Chondrocyte (in vitro differentiated cells): Measurements from ENCODE around the gene ZMYND15. TPM values are rescaled to one million over a fixed set of nuclear protein-coding genes. Genes with fewer than 3 reads are reported as not detected.
"Not testable (repeated sequence)": the region's sequence is repeated elsewhere in the genome, so short reads cannot be mapped to it uniquely, and the experiment has no call there.

Experiments used
- DNase-seq: peaks from one replicate; pipeline ENCODE4 v3.0.0; 2021; ENCODE audit warnings: mixed read lengths, low spot score
- H3K27ac Mint-ChIP-seq: one replicate; pipeline ENCODE4 v1.8.0; 2021; ENCODE audit warnings: mild to moderate bottlenecking, moderate library complexity, mixed read lengths; ENCODE audit not compliant: unreplicated experiment
- H3K27me3 Mint-ChIP-seq: 2 replicates; pipeline ENCODE4 v1.8.0; 2021; ENCODE audit warnings: low read depth, mixed read lengths
- H3K36me3 Mint-ChIP-seq: 2 replicates; pipeline ENCODE4 v1.8.0; 2021; ENCODE audit warnings: low read depth, mixed read lengths
- H3K4me1 Mint-ChIP-seq: 2 replicates; pipeline ENCODE4 v1.8.0; 2021; ENCODE audit warnings: low read depth, mild to moderate bottlenecking, mixed read lengths
- H3K4me3 Mint-ChIP-seq: one replicate; pipeline ENCODE4 v1.8.0; 2021; ENCODE audit warnings: mild to moderate bottlenecking, moderate library complexity, mixed read lengths; ENCODE audit not compliant: unreplicated experiment
- H3K9me3 Mint-ChIP-seq: 2 replicates; pipeline ENCODE4 v1.8.0; 2021; ENCODE audit warnings: low read depth, mixed read lengths
- total RNA-seq: library from RNA; stranded (reverse); gene quantifications from 3 replicates; pipeline ENCODE4 v1.2.1, GENCODE V29; 2021
- TF ChIP-seq, protein P1 (sequence below): fragments of 200-600 bp; sonication (generic); IDR thresholded peaks from 2 replicates; pipeline ENCODE4 v1.5.0; 2021; ENCODE audit warnings: antibody characterized with exemption, mild to moderate bottlenecking, moderate library complexity

Gene ZMYND15
- total RNA-seq, 1 donor from 2014 or later: 0.45 TPM

DNA sequence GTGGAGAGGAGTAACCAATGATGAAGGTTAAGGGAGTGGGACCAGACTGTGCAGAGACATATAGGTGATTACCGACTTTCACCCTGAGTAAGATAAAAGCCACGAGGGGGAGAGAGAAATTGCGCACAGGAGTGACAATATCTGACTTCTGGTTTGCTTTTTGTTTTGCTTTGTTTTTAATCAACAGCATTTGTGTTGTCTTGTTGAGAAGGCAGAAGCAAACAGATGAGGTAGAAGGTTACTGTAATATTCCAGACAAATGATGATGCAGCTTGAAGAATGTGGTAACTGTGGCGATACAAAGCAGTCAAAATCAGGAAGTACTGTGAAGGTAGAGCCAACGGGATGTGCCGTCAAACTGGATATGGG, 43.2 kb upstream of the ZMYND15 start:
- TF ChIP-seq, protein P1, sequence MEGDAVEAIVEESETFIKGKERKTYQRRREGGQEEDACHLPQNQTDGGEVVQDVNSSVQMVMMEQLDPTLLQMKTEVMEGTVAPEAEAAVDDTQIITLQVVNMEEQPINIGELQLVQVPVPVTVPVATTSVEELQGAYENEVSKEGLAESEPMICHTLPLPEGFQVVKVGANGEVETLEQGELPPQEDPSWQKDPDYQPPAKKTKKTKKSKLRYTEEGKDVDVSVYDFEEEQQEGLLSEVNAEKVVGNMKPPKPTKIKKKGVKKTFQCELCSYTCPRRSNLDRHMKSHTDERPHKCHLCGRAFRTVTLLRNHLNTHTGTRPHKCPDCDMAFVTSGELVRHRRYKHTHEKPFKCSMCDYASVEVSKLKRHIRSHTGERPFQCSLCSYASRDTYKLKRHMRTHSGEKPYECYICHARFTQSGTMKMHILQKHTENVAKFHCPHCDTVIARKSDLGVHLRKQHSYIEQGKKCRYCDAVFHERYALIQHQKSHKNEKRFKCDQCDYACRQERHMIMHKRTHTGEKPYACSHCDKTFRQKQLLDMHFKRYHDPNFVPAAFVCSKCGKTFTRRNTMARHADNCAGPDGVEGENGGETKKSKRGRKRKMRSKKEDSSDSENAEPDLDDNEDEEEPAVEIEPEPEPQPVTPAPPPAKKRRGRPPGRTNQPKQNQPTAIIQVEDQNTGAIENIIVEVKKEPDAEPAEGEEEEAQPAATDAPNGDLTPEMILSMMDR: no peak
- Mint-ChIP-seq H3K4me1 (peaks cover 8% of the 10 kb centered on the region), H3K4me3 (no peak overlapping the region), H3K9me3 (no peaks in the 10 kb centered on the region), H3K36me3 (peaks cover 7% of the 10 kb centered on the region), H3K27ac (no peak overlapping the region), H3K27me3 (no peaks in the 10 kb centered on the region)
- DNase-seq: no peak

DNA sequence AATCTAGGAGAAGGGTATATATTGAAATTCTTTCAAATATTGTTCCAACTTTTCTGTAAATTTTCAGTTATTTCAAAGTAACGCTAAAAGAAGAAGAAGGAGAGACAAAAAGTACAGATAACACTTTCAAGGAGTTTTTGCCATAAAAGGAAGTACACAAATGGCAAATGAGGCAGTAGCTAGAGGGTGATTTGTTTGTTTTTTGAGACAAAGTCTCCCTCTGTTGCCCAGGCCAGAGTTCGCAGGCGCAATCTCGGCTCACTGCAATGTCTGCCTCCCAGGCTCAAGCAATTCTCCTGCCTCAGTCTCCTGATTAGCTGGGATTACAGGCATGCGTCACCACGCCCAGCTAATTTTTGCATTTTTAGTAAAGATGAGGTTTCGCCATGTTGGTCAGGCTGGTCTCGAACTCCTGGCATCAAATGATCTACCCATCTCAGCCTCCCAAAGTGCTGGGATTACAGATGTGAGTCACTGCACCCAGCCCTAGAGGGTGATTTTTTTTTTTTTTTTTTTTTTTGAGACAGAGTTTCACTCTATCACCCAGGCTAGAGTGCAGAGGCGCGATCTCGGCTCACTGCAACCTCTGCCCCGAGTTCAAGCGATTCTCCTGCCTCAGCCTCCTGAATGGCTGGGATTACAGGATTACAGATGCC, 40.1 kb upstream of the ZMYND15 start:
- not testable (repeated sequence) for H3K36me3 Mint-ChIP-seq, H3K27ac Mint-ChIP-seq, DNase-seq, H3K4me3 Mint-ChIP-seq, H3K9me3 Mint-ChIP-seq, H3K27me3 Mint-ChIP-seq
- peaks cover 24% of the 10 kb centered on the region for H3K4me1 Mint-ChIP-seq

DNA sequence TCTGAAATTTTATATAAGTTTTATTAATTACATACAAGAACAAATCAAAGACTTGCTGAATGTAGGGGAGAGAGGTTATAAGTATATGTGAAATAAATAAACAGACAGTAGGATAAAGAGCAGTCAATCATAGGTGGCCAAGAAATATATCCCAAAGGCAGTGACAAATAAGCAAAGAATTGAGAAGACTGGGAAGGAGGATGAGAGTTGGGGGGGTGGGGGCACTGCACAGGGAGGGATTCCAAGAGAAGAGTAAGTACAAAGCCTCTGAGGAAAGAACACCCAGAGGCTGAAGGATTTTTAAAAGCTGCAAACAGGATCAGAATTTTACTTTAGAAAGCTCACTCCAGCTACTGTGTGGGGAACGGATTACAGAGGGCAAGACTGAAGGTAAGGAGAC, 38.5 kb upstream of the ZMYND15 start:
- Mint-ChIP-seq H3K27ac (peak overlapping the region; percentile 39), H3K4me3 (no peak overlapping the region), H3K27me3 (no peaks in the 10 kb centered on the region), H3K4me1 (peaks cover 29% of the 10 kb centered on the region), H3K36me3 (peaks cover 5% of the 10 kb centered on the region), H3K9me3 (no peaks in the 10 kb centered on the region)
- TF ChIP-seq, protein P1: no peak
- no peak for DNase-seq

DNA sequence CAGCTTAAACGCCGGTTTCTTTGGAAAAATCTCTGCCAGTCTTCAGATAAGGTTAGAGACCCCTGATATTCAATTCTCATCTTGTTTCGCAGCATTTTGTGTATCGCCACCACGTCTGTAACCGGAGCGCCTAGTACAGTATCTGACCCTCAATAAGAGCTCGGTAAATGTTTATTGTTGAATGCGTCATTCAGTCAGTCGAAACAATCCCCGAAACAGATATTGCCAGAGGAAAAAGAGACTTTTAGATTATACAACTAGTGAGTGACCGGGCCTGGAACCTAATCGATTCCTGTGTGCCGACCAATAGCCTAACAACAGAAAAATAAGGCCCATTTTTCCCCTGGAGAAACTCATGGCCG, 36.3 kb upstream of the ZMYND15 start:
- Mint-ChIP-seq H3K9me3 (no peaks in the 10 kb centered on the region), H3K4me1 (peaks cover 29% of the 10 kb centered on the region), H3K27me3 (no peaks in the 10 kb centered on the region), H3K27ac (peak overlapping the region; percentile 85), H3K36me3 (no peaks in the 10 kb centered on the region), H3K4me3 (peak overlapping the region; percentile 87)
- TF ChIP-seq, protein P1: no peak
- DNase-seq: no peak

DNA sequence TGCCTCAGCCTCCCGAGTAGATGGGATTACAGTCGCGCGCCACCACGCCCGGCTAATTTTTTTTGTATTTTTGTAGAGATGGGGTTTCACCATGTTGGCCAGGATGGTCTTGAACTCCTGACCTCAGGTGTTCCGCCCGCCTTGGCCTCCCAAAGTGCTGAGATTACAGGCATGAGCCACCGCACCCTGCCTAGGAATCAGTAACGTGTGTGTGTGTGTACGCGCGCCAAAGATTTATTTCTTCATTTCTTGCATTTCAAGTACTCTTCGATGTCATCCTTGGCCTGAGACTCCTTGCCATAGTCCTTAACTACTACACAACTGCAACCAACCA, 35.1 kb upstream of the ZMYND15 start:
- H3K27me3 Mint-ChIP-seq, DNase-seq, H3K36me3 Mint-ChIP-seq, H3K9me3 Mint-ChIP-seq: not testable (repeated sequence)
- Mint-ChIP-seq H3K27ac (peak overlapping the region; percentile 85), H3K4me1 (peaks cover 33% of the 10 kb centered on the region), H3K4me3 (peak overlapping the region; percentile 87)

DNA sequence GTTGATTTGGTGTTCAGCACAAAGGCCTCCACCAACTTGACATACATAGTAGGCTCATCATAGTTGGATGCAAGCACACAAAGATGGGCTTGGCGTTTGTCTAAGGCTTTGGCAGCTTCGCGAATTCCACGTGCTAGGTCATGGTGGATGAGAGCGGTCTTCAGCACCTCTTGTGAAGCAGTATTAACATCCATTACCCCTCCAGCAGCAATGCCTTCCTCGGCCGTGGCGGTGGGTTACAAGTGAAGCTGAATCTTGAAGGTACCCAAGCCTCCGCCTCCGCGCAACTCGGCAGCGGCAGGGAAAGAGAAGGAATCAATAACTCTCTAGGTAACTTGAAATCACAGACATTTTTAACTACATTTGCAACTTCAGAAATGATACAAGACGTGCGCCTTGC, 34.6 kb upstream of the ZMYND15 start:
- H3K27ac Mint-ChIP-seq: no peak overlapping the region
- H3K9me3 Mint-ChIP-seq: no peaks in the 10 kb centered on the region
- H3K36me3 Mint-ChIP-seq: no peaks in the 10 kb centered on the region
- no peak for DNase-seq
- TF ChIP-seq, protein P1: no peak
- H3K4me1 Mint-ChIP-seq: peaks cover 36% of the 10 kb centered on the region
- no peaks in the 10 kb centered on the region for H3K27me3 Mint-ChIP-seq
- H3K4me3 Mint-ChIP-seq: peak overlapping the region; percentile 87
